ENCODE measurements around the gene MTRR. TPM values are rescaled to one million over a fixed set of nuclear protein-coding genes. Genes with fewer than 3 reads are reported as not detected.
A peak's percentile ranks its signal among the peaks of the same experiment; 100 is the strongest.

The MTRR gene
- total and polyA plus RNA-seq, 4 experiments from 2014 or later = 50.9 to 117 (median 102) TPM

GRCh38 chr5:7868427-7868772, 548 bp upstream of the MTRR start:
- Mint-ChIP-seq H3K4me1 (peaks cover 49 to 80% (median 71%) of the 10 kb centered on the region in 4 donors), H3K36me3 (peaks cover 20 to 45% of the 10 kb centered on the region in 2 donors), H3K27me3 (no peaks in the 10 kb centered on the region), H3K4me3 (peak overlapping the region; percentile 91 to 99 (median 95)), H3K9me3 (peaks cover 0 to 2% (median 0%) of the 10 kb centered on the region in 8 donors), H3K27ac (peak overlapping the region; percentile 79 to 98 (median 92))
- Histone ChIP-seq H3K4me1 (ENCODE audit: insufficient read depth, low read length) (peaks cover 62% of the 10 kb centered on the region), H3K27ac (ENCODE audit: low read depth, low read length) (peak overlapping the region; percentile 84), H3K9me3 (ENCODE audit: control insufficient read depth in 1 of 2, low read length in 2 of 2) (no peaks in the 10 kb centered on the region), H3K27me3 (ENCODE audit: insufficient read depth, low read length) (no peaks in the 10 kb centered on the region), H3K4me3 (ENCODE audit: low read length in 2 of 2) (peak overlapping the region; percentile 62 to 77), H3K36me3 (ENCODE audit: insufficient read depth, low read length) (peaks cover 10% of the 10 kb centered on the region)
- POLR2A ChIA-PET (ENCODE audit: partially characterized antibody) = interaction anchor here (0.7 to 3.1 kb wide), 12 partner anchors 9 to 1490 kb away, joined by 3 to 30 read pairs (median 6); partner anchors contain the start of genes CFAP90, MED10, NSUN2 and SRD5A1
- DNase-seq = no peak
- CTCF ChIA-PET (ENCODE audit: partially characterized antibody) = interaction anchor here (1.7 to 3.9 kb wide), 4 partner anchors 9 to 19 kb away, joined by 4 to 25 read pairs (median 16); no protein-coding TSS in a partner anchor
- intact Hi-C loops (cut with micrococcal nuclease) = loop anchor here (5.0 kb wide), 1 partner anchor 1156 kb away; the partner anchor contains the start of gene TENT4A

- ChIA-PET CTCF (ENCODE audit: partially characterized antibody) (interaction anchor here (1.7 to 3.9 kb wide), 4 partner anchors 10 to 18 kb away, joined by 4 to 25 read pairs (median 16); no protein-coding TSS in a partner anchor), POLR2A (ENCODE audit: partially characterized antibody) (interaction anchor here (0.6 to 3.1 kb wide), 13 partner anchors 8 to 1491 kb away, joined by 3 to 30 read pairs (median 5); partner anchors contain the start of genes CFAP90, MED10, NSUN2 and SRD5A1)
- H3K27me3 Mint-ChIP-seq = no peaks in the 10 kb centered on the region
- peaks cover 56 to 89% (median 79%) of the 10 kb centered on the region in 4 donors for H3K4me1 Mint-ChIP-seq
- Histone ChIP-seq H3K4me3 (ENCODE audit: low read length in 2 of 2) (peak overlapping the region; percentile 62 to 77), H3K27ac (ENCODE audit: low read depth, low read length) (peak overlapping the region; percentile 84), H3K9me3 (ENCODE audit: control insufficient read depth in 1 of 2, low read length in 2 of 2) (no peaks in the 10 kb centered on the region), H3K36me3 (ENCODE audit: insufficient read depth, low read length) (peaks cover 8% of the 10 kb centered on the region), H3K4me1 (ENCODE audit: insufficient read depth, low read length) (peaks cover 73% of the 10 kb centered on the region), H3K27me3 (ENCODE audit: insufficient read depth, low read length) (no peaks in the 10 kb centered on the region)
- intact Hi-C loops (cut with micrococcal nuclease) = loop anchor here (1.0 to 5.0 kb wide), 4 partner anchors 11 to 1236 kb away; partner anchors contain the start of genes NSUN2, SRD5A1 and TENT4A
- DNase-seq = peak in 2 of 5 donors; percentile 32 to 34
- H3K27ac Mint-ChIP-seq = peak overlapping the region; percentile 90 to 98 (median 96)
- peaks cover 0 to 2% (median 0%) of the 10 kb centered on the region in 8 donors for H3K9me3 Mint-ChIP-seq
- H3K4me3 Mint-ChIP-seq = peak overlapping the region; percentile 94 to 97 (median 96)
- H3K36me3 Mint-ChIP-seq = peaks cover 14 to 44% of the 10 kb centered on the region in 2 donors
These were observed 657 bp downstream of the MTRR start for GRCh38 chr5:7869474-7870136.

GRCh38 chr5:7871653-7872052, 2.7 kb downstream of the MTRR start:
- CTCF ChIA-PET (ENCODE audit: partially characterized antibody) = interaction anchor here (1.2 to 6.4 kb wide), 3 partner anchors 14 to 25 kb away, joined by 3 to 58 read pairs (median 45); no protein-coding TSS in a partner anchor

GRCh38 chr5:7872517-7873130, 3.7 kb downstream of the MTRR start:
- peaks cover 18% of the 10 kb centered on the region for H3K36me3 ChIP-seq (ENCODE audit: insufficient read depth, low read length)
- Mint-ChIP-seq H3K9me3 (peaks cover 0 to 2% (median 0%) of the 10 kb centered on the region in 8 donors), H3K4me1 (peaks cover 56 to 86% (median 73%) of the 10 kb centered on the region in 4 donors), H3K4me3 (peak overlapping the region; percentile 76 to 97 (median 83)), H3K27ac (peak overlapping the region; percentile 90 to 97 (median 93)), H3K27me3 (no peaks in the 10 kb centered on the region), H3K36me3 (peaks cover 29 to 48% of the 10 kb centered on the region in 2 donors)
- H3K27me3 ChIP-seq (ENCODE audit: insufficient read depth, low read length) = no peaks in the 10 kb centered on the region
- H3K4me3 ChIP-seq (ENCODE audit: low read length in 2 of 2) = peak overlapping the region in 1 of 2 donors; percentile 58
- peak in 1 of 5 donors; percentile 9 for DNase-seq
- ChIA-PET CTCF (ENCODE audit: partially characterized antibody) (interaction anchor here (1.2 to 6.4 kb wide), 5 partner anchors 11 to 24 kb away, joined by 3 to 58 read pairs (median 12); partner anchors contain the start of gene CFAP90), POLR2A (ENCODE audit: partially characterized antibody) (interaction anchor here (0.7 to 2.9 kb wide), 4 partner anchors 14 to 1666 kb away, joined by 3 to 13 read pairs (median 6); no protein-coding TSS in a partner anchor)
- intact Hi-C loops (cut with micrococcal nuclease) = loop anchor here (1.0 kb wide), 1 partner anchor 15 kb away; no protein-coding TSS in a partner anchor
- H3K9me3 ChIP-seq (ENCODE audit: control insufficient read depth in 1 of 2, low read length in 2 of 2) = no peaks in the 10 kb centered on the region
- peak overlapping the region; percentile 65 for H3K27ac ChIP-seq (ENCODE audit: low read depth, low read length)
- H3K4me1 ChIP-seq (ENCODE audit: insufficient read depth, low read length) = peaks cover 75% of the 10 kb centered on the region

More at GRCh38 chr5:7871653-7872052, 2.7 kb downstream of the MTRR start:
- peak overlapping the region; percentile 59 to 97 (median 96) for H3K4me3 Mint-ChIP-seq
- H3K27ac Mint-ChIP-seq = peak overlapping the region; percentile 84 to 97 (median 97)
- intact Hi-C loops (cut with micrococcal nuclease) = no loop called here
- POLR2A ChIA-PET (ENCODE audit: partially characterized antibody) = interaction anchor here (2.0 to 2.9 kb wide), 2 partner anchors 14 to 15 kb away, joined by 10 to 13 read pairs; no protein-coding TSS in a partner anchor
- peaks cover 57 to 87% (median 74%) of the 10 kb centered on the region in 4 donors for H3K4me1 Mint-ChIP-seq
- DNase-seq = peak in 2 of 5 donors; percentile 13 to 14
- H3K36me3 Mint-ChIP-seq = peaks cover 19 to 49% of the 10 kb centered on the region in 2 donors
- H3K27me3 Mint-ChIP-seq = no peaks in the 10 kb centered on the region
- no peaks in the 10 kb centered on the region for H3K27me3 ChIP-seq (ENCODE audit: insufficient read depth, low read length)
- peaks cover 16% of the 10 kb centered on the region for H3K36me3 ChIP-seq (ENCODE audit: insufficient read depth, low read length)
- peaks cover 75% of the 10 kb centered on the region for H3K4me1 ChIP-seq (ENCODE audit: insufficient read depth, low read length)
- H3K9me3 ChIP-seq (ENCODE audit: control insufficient read depth in 1 of 2, low read length in 2 of 2) = no peaks in the 10 kb centered on the region
- peak overlapping the region; percentile 65 for H3K27ac ChIP-seq (ENCODE audit: low read depth, low read length)
- no peak overlapping the region for H3K4me3 ChIP-seq (ENCODE audit: low read length in 2 of 2)
- peaks cover 0 to 2% (median 0%) of the 10 kb centered on the region in 8 donors for H3K9me3 Mint-ChIP-seq

- peak overlapping the region; percentile 90 to 97 (median 93) for H3K27ac Mint-ChIP-seq
- Histone ChIP-seq H3K27me3 (ENCODE audit: insufficient read depth, low read length) (no peaks in the 10 kb centered on the region), H3K4me3 (ENCODE audit: low read length in 2 of 2) (peak overlapping the region in 1 of 2 donors; percentile 58), H3K4me1 (ENCODE audit: insufficient read depth, low read length) (peaks cover 75% of the 10 kb centered on the region), H3K27ac (ENCODE audit: low read depth, low read length) (peak overlapping the region; percentile 65), H3K9me3 (ENCODE audit: control insufficient read depth in 1 of 2, low read length in 2 of 2) (no peaks in the 10 kb centered on the region), H3K36me3 (ENCODE audit: insufficient read depth, low read length) (peaks cover 24% of the 10 kb centered on the region)
- ChIA-PET POLR2A (ENCODE audit: partially characterized antibody) (interaction anchor here (0.7 to 2.9 kb wide), 4 partner anchors 14 to 1666 kb away, joined by 3 to 13 read pairs (median 6); no protein-coding TSS in a partner anchor), CTCF (ENCODE audit: partially characterized antibody) (interaction anchor here (1.2 to 6.4 kb wide), 4 partner anchors 11 to 21 kb away, joined by 3 to 58 read pairs (median 28); partner anchors contain the start of gene CFAP90)
- intact Hi-C loops (cut with micrococcal nuclease) = loop anchor here (1.0 kb wide), 1 partner anchor 14 kb away; no protein-coding TSS in a partner anchor
- peaks cover 0 to 2% (median 0%) of the 10 kb centered on the region in 8 donors for H3K9me3 Mint-ChIP-seq
- DNase-seq = peak; percentile 47 to 56 (median 53)
- peaks cover 59 to 88% (median 74%) of the 10 kb centered on the region in 4 donors for H3K4me1 Mint-ChIP-seq
- H3K27me3 Mint-ChIP-seq = no peaks in the 10 kb centered on the region
- peaks cover 35 to 53% of the 10 kb centered on the region in 2 donors for H3K36me3 Mint-ChIP-seq
- peak overlapping the region; percentile 76 to 97 (median 83) for H3K4me3 Mint-ChIP-seq
These were observed 4.3 kb downstream of the MTRR start for GRCh38 chr5:7873216-7873615.

GRCh38 chr5:7874639-7875038, 5.7 kb downstream of the MTRR start:
- Mint-ChIP-seq H3K4me1 (peaks cover 63 to 87% (median 77%) of the 10 kb centered on the region in 4 donors), H3K9me3 (no peaks in the 10 kb centered on the region), H3K36me3 (peaks cover 39 to 57% of the 10 kb centered on the region in 2 donors), H3K27me3 (no peaks in the 10 kb centered on the region), H3K27ac (peak overlapping the region in 2 of 7 donors; percentile 19 to 90), H3K4me3 (no peak overlapping the region)
- Histone ChIP-seq H3K9me3 (ENCODE audit: control insufficient read depth in 1 of 2, low read length in 2 of 2) (no peaks in the 10 kb centered on the region), H3K4me1 (ENCODE audit: insufficient read depth, low read length) (peaks cover 82% of the 10 kb centered on the region), H3K27ac (ENCODE audit: low read depth, low read length) (no peak overlapping the region), H3K27me3 (ENCODE audit: insufficient read depth, low read length) (no peaks in the 10 kb centered on the region), H3K4me3 (ENCODE audit: low read length in 2 of 2) (no peak overlapping the region), H3K36me3 (ENCODE audit: insufficient read depth, low read length) (peaks cover 31% of the 10 kb centered on the region)
- DNase-seq = no peak
- ChIA-PET CTCF (ENCODE audit: partially characterized antibody) (interaction anchor here (3.4 to 6.4 kb wide), 3 partner anchors 12 to 23 kb away, joined by 12 to 58 read pairs (median 45); partner anchors contain the start of gene CFAP90), POLR2A (ENCODE audit: partially characterized antibody) (interaction anchor here (0.9 kb wide), 1 partner anchor 12 kb away, joined by 3 read pairs; no protein-coding TSS in a partner anchor)
- intact Hi-C loops (cut with micrococcal nuclease) = no loop called here

Measured in CD4-positive, alpha-beta memory T cell (primary cell).